ENCODE results near the gene MTTP.

DNA sequence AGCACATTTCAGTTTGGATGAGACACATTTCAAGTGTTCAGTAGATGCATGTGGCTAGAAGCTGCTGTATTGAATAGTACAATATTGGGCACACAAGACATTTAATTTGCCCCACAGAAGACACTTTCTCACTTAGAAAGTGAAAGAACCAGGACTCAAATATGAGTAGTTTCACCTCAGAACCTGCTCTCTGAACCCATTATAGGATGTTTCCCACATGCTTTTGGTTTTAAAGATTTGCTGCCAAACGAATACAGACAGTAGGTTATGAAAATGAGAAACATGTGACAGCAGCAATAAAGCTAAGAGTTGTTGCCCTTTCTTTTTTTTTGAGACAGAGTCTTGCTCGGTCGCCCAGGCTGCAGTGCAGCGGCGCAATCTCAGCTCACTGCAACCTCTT, 50.7 kb downstream of the MTTP start:
- TF ChIP-seq, protein P1, sequence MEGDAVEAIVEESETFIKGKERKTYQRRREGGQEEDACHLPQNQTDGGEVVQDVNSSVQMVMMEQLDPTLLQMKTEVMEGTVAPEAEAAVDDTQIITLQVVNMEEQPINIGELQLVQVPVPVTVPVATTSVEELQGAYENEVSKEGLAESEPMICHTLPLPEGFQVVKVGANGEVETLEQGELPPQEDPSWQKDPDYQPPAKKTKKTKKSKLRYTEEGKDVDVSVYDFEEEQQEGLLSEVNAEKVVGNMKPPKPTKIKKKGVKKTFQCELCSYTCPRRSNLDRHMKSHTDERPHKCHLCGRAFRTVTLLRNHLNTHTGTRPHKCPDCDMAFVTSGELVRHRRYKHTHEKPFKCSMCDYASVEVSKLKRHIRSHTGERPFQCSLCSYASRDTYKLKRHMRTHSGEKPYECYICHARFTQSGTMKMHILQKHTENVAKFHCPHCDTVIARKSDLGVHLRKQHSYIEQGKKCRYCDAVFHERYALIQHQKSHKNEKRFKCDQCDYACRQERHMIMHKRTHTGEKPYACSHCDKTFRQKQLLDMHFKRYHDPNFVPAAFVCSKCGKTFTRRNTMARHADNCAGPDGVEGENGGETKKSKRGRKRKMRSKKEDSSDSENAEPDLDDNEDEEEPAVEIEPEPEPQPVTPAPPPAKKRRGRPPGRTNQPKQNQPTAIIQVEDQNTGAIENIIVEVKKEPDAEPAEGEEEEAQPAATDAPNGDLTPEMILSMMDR (IDR thresholded peaks at IDR 0.05 in 8 of 11, conservative IDR thresholded peaks at IDR 0.05 in 3 of 11) = no peak
- no peak for TF ChIP-seq POLR2A (IDR thresholded peaks at IDR 0.05)

Data from spleen (tissue), 7 donors.